H9 (cell line): ENCODE results near the gene KRT32. TPM values are rescaled to one million over a fixed set of nuclear protein-coding genes. Genes with fewer than 3 reads are reported as not detected.
A peak's percentile ranks its signal among the peaks of the same experiment; 100 is the strongest.

Source experiments
- DNase-seq: peaks from one replicate; pipeline ENCODE4 v3.0.0-alpha.2; 2017
- H2AFZ ChIP-seq: one replicate; pipeline ENCODE4 v1.6.1; 2013; ENCODE audit warnings: mild to moderate bottlenecking, low read length, control low read depth, moderate library complexity
- H2AK5ac ChIP-seq: 2 replicates; pipeline ENCODE4 v1.6.1; 2013; ENCODE audit warnings: low read length, control low read depth, mixed read lengths; ENCODE audit not compliant: insufficient read length
- H2BK120ac ChIP-seq: one replicate; pipeline ENCODE4 v1.6.1; 2013; ENCODE audit warnings: low read depth, mild to moderate bottlenecking, low read length, control low read depth, inconsistent platforms; ENCODE audit not compliant: poor library complexity, severe bottlenecking
- H2BK12ac ChIP-seq: 2 replicates; pipeline ENCODE4 v1.6.1; 2013; ENCODE audit warnings: low read length, control low read depth, mixed read lengths, low read depth; ENCODE audit not compliant: insufficient read length
- H2BK15ac ChIP-seq: 2 replicates; pipeline ENCODE4 v1.6.1; 2013; ENCODE audit warnings: low read depth, low read length, control low read depth
- H2BK20ac ChIP-seq: one replicate; pipeline ENCODE4 v1.6.1; 2013; ENCODE audit warnings: low read depth, mild to moderate bottlenecking, low read length, control low read depth, inconsistent platforms; ENCODE audit not compliant: poor library complexity, severe bottlenecking
- H2BK5ac ChIP-seq: 2 replicates; pipeline ENCODE4 v1.6.1; 2013; ENCODE audit warnings: low read length, control low read depth, mixed read lengths; ENCODE audit not compliant: insufficient read length
- H3K14ac ChIP-seq: 2 replicates; pipeline ENCODE4 v1.6.1; 2013; ENCODE audit warnings: low read length, control low read depth; ENCODE audit not compliant: insufficient read depth
- H3K18ac ChIP-seq: 2 replicates; pipeline ENCODE4 v1.6.1; 2013; ENCODE audit warnings: low read depth, mild to moderate bottlenecking, mixed read lengths, low read length, control low read depth; ENCODE audit not compliant: insufficient read length
- H3K23ac ChIP-seq: 2 replicates; pipeline ENCODE4 v1.6.1; 2013; ENCODE audit warnings: low read length, control low read depth, mixed read lengths, low read depth; ENCODE audit not compliant: insufficient read length
- H3K23me2 ChIP-seq: 2 replicates; pipeline ENCODE4 v1.6.1; 2013; ENCODE audit warnings: low read depth, mild to moderate bottlenecking, mixed read lengths, low read length, control low read depth; ENCODE audit not compliant: insufficient read length, poor library complexity, severe bottlenecking
- H3K27ac ChIP-seq: 2 replicates; pipeline ENCODE4 v1.5.1; 2013; ENCODE audit warnings: low read length, control low read depth, mixed read lengths, low read depth; ENCODE audit not compliant: insufficient read length
- H3K27me3 ChIP-seq: 2 replicates; pipeline ENCODE4 v1.6.1; 2013; ENCODE audit warnings: low read length, control low read depth, inconsistent platforms; ENCODE audit not compliant: insufficient read depth
- H3K4ac ChIP-seq: 2 replicates; pipeline ENCODE4 v1.6.1; 2013; ENCODE audit warnings: low read depth, mild to moderate bottlenecking, control low read depth, inconsistent platforms, low read length, moderate library complexity
- H3K4me1 ChIP-seq: 2 replicates; pipeline ENCODE4 v1.6.1; 2013; ENCODE audit warnings: low read length, control low read depth, inconsistent platforms; ENCODE audit not compliant: insufficient read depth
- H3K4me2 ChIP-seq: 2 replicates; pipeline ENCODE4 v1.6.1; 2013; ENCODE audit warnings: low read length, control low read depth, mixed read lengths; ENCODE audit not compliant: insufficient read length, insufficient read depth
- H3K56ac ChIP-seq: 2 replicates; pipeline ENCODE4 v1.6.1; 2013; ENCODE audit warnings: low read depth, mild to moderate bottlenecking, mixed read lengths, low read length, control low read depth; ENCODE audit not compliant: insufficient read length
- H3K79me1 ChIP-seq: 2 replicates; pipeline ENCODE4 v1.6.1; 2013; ENCODE audit warnings: low read depth, mild to moderate bottlenecking, moderate library complexity, low read length, control low read depth, inconsistent platforms; ENCODE audit not compliant: insufficient read depth, poor library complexity, severe bottlenecking
- H3K79me2 ChIP-seq: 2 replicates; pipeline ENCODE4 v1.6.1; 2013; ENCODE audit warnings: low read length, control low read depth, inconsistent platforms; ENCODE audit not compliant: insufficient read depth
- H3K9ac ChIP-seq: 2 replicates; pipeline ENCODE4 v1.6.1; 2013; ENCODE audit warnings: low read length, control low read depth, mixed read lengths; ENCODE audit not compliant: insufficient read length; ENCODE audit errors: extremely low read depth
- H3K9me3 ChIP-seq: one replicate; pipeline ENCODE4 v1.6.1; 2013; ENCODE audit warnings: low read depth, low read length, inconsistent platforms; ENCODE audit not compliant: control insufficient read depth
- H3T11ph ChIP-seq: one replicate; pipeline ENCODE4 v1.6.1; 2013; ENCODE audit warnings: mild to moderate bottlenecking, low read length, control low read depth, inconsistent platforms
- H4K20me1 ChIP-seq: one replicate; pipeline ENCODE4 v1.6.1; 2013; ENCODE audit not compliant: control insufficient read depth, insufficient read length, insufficient read depth
- H4K5ac ChIP-seq: 2 replicates; pipeline ENCODE4 v1.6.1; 2013; ENCODE audit warnings: low read depth, mild to moderate bottlenecking, mixed read lengths, low read length, control low read depth; ENCODE audit not compliant: insufficient read length
- H4K8ac ChIP-seq: replicated peaks from 2 replicates; pipeline ENCODE4 v1.6.1; 2013; ENCODE audit warnings: low read length, control low read depth, mixed read lengths, low read depth; ENCODE audit not compliant: insufficient read length
- H4K91ac ChIP-seq: 2 replicates; pipeline ENCODE4 v1.6.1; 2013; ENCODE audit warnings: low read depth, mild to moderate bottlenecking, moderate library complexity, mixed read lengths, low read length, control low read depth; ENCODE audit not compliant: insufficient read length
- H3K27ac Mint-ChIP-seq, 3 experiments: 2 replicates in 2 of 3; 3 replicates in 1 of 3; pipeline ENCODE4 v1.8.0; 2020 to 2021; ENCODE audit warnings: mixed read lengths in 3 of 3, mild to moderate bottlenecking in 1 of 3, moderate library complexity in 1 of 3
- H3K27me3 Mint-ChIP-seq: 2 replicates; pipeline ENCODE4 v1.8.0; 2021; ENCODE audit warnings: low read depth, mild to moderate bottlenecking, moderate library complexity, mixed read lengths
- H3K36me3 Mint-ChIP-seq, 3 experiments: 2 replicates in 2 of 3; 3 replicates in 1 of 3; pipeline ENCODE4 v1.8.0; 2020 to 2021; ENCODE audit warnings: low read depth in 3 of 3, mixed read lengths in 3 of 3; ENCODE audit not compliant: insufficient read depth in 1 of 3
- H3K4me1 Mint-ChIP-seq, 2 experiments: 2 replicates each; pipeline ENCODE4 v1.8.0; 2020; ENCODE audit warnings: mixed read lengths in 2 of 2
- H3K4me3 Mint-ChIP-seq, 2 experiments: 2 replicates in 1 of 2; 3 replicates in 1 of 2; pipeline ENCODE4 v1.8.0; 2020 to 2021; ENCODE audit warnings: mild to moderate bottlenecking in 2 of 2, mixed read lengths in 2 of 2, moderate library complexity in 1 of 2
- H3K9me3 Mint-ChIP-seq, 2 experiments: 2 replicates in 1 of 2; 3 replicates in 1 of 2; pipeline ENCODE4 v1.8.0; 2020; ENCODE audit warnings: mild to moderate bottlenecking in 2 of 2, mixed read lengths in 2 of 2, moderate library complexity in 1 of 2
- CTCF ChIP-seq: fragments of 200-600 bp; sonication (generic); conservative IDR thresholded peaks from 3 replicates; pipeline ENCODE4 v1.8.0; 2021; ENCODE audit warnings: antibody characterized with exemption, mild to moderate bottlenecking
- WGBS: extraction: QIAGEN DNeasy Blood & Tissue Kit; methylation state at CpG from one replicate; pipeline ENCODE4 v1.1.7; 2013; ENCODE audit warnings: missing lambda C conversion rate, low lambda C conversion rate, mixed read lengths; ENCODE audit not compliant: insufficient read length; ENCODE audit errors: extremely low coverage; 5-methylcytosine and 5-hydroxymethylcytosine counted together
- total RNA-seq: library from RNA; stranded (reverse); gene quantifications from 2 replicates; pipeline ENCODE4 v1.2.1, GENCODE V29; 2021

The KRT32 gene
- total RNA-seq, 1 experiment from 2014 or later = not detected

GRCh38 chr17:41456204-41456603 lies 11.0 kb downstream of the KRT32 start:
- H3K27ac ChIP-seq = no peak overlapping the region
- H3K9me3 ChIP-seq = peaks cover 12% of the 10 kb centered on the region
- no peak overlapping the region for H3K4ac ChIP-seq
- no peak overlapping the region for H3K18ac ChIP-seq
- Mint-ChIP-seq H3K9me3 (peaks cover under 1 to 10% of the 10 kb centered on the region in 2 experiments), H3K27me3 (peaks cover 13% of the 10 kb centered on the region), H3K36me3 (no peaks in the 10 kb centered on the region; a peak in 4 of 7 replicates), H3K4me1 (no peaks in the 10 kb centered on the region), H3K4me3 (no peak overlapping the region), H3K27ac (no peak overlapping the region)
- H3K79me1 ChIP-seq = no peaks in the 10 kb centered on the region
- no peaks in the 10 kb centered on the region for H3K27me3 ChIP-seq
- H4K8ac ChIP-seq = no peak overlapping the region
- H3K79me2 ChIP-seq = no peaks in the 10 kb centered on the region
- no peak overlapping the region for H3T11ph ChIP-seq
- no peak overlapping the region for H4K5ac ChIP-seq
- peak; percentile 60 for TF ChIP-seq CTCF
- no peak overlapping the region for H2AFZ ChIP-seq
- H3K23ac ChIP-seq = no peak overlapping the region
- H2BK120ac ChIP-seq = no peak overlapping the region
- no peak overlapping the region for H2BK12ac ChIP-seq
- H3K23me2 ChIP-seq = no peaks in the 10 kb centered on the region
- H2BK15ac ChIP-seq = no peak overlapping the region
- H4K20me1 ChIP-seq = no peaks in the 10 kb centered on the region
- no peak overlapping the region for H4K91ac ChIP-seq
- no peak overlapping the region for H2BK20ac ChIP-seq
- no peak overlapping the region for H3K56ac ChIP-seq
- no peak overlapping the region for H3K4me2 ChIP-seq
- H2AK5ac ChIP-seq = no peak overlapping the region
- no peaks in the 10 kb centered on the region for H3K4me1 ChIP-seq
- WGBS = no CpG with 5 or more reads among the region's 3 CpGs
- no peak overlapping the region for H3K9ac ChIP-seq
- no peak overlapping the region for H3K14ac ChIP-seq
- no peak overlapping the region for H2BK5ac ChIP-seq
- DNase-seq = peak; percentile 61
